Activated T-cell treated with anti-CD3 and anti-CD28 coated beads for 4 hours (primary cell): Measurements from ENCODE around the gene STEAP3.

Experiments used
- DNase-seq: peaks from one replicate; pipeline ENCODE4 v3.0.0-alpha.2; 2020

Gene STEAP3

DNA sequence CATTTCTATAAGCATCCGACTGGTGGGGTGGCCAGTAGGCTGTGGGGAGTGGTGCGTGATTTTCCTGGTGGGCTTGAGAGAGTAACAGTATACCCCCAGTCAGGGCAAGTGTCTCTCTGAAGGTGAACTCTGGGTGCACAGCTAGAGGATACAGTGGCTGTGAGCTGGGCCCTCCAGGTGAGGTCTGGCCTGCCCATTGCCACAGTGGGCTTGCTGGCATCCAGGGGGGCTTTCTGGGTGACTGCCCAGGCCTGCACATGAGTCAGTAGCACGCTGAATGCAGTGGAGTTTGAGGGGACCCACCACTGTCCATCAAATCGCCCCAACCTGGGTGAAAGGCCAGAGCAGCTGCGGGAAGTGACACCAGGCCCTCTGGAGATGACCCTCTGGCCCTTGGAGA, 4.5 kb downstream of the STEAP3 start:
- no peak for DNase-seq

DNA sequence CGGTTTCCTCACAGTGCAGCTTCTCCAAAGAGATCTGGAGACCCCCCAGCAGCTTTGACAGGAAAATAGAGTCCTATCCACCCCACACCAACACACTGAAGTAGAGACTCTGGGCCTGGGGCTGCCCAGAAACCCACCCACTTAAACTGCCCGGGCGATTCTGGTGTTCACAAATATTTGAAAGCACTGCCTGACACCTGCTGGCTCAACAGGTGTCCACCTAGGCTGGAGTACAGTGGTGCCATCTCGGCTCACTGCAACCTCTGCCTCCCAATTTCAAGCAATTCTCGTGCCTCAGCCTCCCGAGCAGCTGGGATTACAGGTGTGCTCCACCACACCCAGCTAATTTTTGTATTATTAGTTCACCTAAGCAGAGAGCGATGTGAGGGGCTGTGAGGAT, 5.3 kb downstream of the STEAP3 start:
- DNase-seq = no peak

DNA sequence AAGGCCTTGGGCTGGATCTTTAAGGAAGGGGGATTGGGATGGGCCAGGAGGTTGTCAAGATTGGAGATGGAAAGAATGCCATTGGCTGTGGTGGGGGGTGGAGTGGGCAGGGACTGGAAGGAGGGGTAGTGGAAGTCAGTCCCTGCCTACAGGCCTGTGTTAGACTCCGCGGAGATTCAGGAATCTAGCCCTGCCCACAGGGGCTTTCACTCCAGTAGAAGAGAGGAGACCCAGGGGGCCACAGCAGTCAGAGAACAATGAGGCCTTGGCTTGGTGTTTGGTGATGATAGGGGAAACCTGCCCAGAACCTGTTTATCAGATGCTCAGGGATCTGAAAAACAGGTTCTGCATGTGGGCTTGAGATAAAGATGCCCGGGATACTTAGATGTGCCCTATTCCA, 6.1 kb downstream of the STEAP3 start:
- no peak for DNase-seq

DNA sequence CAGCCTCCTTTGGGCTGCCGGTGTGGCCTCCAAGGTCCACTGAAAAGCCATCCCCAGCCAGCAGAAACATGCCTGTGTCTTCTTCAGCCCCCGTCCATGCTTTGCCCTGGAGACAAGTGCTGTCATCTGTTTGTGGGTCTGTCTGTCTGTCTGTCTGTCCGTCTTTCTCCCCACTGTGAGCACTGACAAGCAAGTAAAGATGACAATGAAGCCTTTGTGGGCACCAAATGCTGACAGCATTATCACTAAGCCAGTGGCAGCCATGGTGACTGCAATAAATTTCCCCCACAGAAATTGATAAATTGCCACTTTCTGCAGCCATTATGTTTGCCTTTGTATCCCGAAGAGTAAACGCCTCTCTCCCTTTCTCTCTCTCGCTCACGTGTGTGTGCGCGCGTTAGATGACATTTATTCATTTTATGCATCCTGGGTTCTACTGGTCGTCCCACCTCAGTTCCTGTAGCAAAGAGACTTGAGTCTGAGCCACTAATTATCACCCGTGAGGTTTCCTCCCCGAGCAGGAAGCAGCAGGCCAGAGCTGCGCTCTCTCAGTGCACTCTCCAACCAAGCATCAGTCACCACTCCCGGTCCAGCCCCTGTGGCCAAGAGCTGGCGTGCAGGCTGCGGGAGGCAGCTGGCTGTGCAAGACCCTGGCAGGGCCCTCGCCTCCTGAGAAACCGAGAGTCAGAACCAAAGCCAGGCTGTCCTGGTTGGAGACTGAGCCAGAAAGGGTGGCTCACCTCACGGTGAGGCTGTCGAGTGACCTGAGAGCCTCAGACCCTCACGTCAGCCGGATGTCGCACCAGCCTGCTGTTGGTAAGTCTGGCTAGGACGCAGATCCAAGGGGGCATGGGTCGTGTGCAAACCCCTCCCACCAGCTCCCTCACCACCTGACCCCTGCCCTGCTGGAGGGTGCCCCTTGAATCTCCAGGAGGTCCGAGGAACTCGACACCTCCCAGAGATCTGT, 6.9 kb downstream of the STEAP3 start:
- DNase-seq = no peak

DNA sequence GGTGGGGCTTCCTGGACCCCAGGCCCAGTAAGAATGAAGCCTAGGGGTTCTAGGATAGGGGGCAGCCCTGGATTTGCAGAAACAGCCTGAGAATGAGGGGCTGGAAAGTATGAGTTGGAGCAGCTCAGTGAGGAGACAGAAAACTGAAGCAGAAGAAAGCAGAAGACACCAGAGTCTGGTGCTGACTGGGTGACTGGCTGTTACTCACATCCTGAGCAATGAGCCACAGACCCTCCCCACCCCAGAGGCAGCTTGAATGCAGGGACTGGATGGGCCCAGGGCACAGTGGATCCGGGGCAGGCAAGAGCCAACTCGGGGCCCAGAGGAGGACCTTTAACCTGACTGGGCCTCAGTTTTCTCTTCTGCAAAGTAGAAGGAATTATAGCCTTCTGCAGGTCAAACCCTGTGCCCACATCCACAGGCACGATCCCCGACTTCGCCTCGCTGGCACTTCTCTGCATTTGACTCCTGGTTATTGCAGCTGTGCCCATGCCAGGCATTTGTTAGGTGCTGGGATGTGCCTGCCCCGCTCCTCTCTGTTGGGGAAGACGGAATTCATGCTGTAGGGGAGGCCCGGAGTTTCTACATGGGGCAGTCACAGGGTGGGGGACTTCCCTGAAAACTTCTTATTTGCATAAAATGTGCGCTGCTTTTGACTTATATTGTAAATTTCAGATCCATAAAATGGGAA, 8.5 kb downstream of the STEAP3 start:
- DNase-seq = no peak

DNA sequence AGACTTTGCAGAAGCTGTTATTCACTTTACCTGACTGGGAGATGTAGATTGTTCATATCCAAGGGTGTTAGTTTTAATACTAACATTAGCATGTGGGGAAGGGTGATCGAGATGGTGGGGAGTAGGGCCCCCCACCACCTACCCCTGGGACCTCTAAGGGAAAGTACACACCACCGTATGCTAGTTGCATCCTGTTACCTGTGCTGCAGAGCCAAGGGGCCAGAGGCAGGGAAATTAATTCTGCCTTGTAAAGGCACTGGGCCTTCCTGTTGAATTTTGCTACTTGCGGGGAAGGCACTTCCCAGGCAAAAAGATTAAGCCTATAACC, 9.0 kb downstream of the STEAP3 start:
- DNase-seq = no peak

DNA sequence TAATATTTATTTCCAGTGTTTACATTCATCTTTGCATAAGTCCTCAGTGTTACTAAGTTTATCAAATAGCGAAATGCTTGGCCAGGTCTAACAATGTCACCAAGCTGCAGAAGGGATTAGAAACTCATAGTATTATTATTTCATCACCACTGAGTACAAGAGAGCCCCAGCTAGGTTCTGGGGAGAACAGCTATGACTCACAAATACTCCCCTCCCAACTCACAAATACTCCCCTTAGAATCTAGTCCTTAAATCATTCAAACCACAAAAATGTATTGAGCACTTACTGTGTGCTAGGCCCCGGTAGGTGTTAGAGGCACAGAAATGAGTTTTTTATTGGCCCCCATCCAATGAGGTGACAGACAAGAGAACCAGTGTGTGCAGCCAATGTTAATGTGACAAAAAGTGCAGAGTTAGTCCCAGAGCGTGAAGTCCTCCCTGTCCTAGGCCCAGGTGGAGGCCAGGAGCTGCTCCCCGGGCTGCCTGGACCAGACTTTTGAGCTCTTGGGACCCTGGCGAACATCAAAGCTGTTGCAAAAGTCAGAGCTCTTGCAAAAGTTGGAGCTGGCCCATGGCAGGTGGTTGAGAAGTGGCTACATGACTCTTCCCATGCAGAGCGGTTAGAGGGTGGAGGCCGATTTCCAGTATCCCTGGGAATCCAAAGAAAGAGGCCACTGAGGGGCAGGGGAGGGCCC, 9.8 kb downstream of the STEAP3 start:
- no peak for DNase-seq

DNA sequence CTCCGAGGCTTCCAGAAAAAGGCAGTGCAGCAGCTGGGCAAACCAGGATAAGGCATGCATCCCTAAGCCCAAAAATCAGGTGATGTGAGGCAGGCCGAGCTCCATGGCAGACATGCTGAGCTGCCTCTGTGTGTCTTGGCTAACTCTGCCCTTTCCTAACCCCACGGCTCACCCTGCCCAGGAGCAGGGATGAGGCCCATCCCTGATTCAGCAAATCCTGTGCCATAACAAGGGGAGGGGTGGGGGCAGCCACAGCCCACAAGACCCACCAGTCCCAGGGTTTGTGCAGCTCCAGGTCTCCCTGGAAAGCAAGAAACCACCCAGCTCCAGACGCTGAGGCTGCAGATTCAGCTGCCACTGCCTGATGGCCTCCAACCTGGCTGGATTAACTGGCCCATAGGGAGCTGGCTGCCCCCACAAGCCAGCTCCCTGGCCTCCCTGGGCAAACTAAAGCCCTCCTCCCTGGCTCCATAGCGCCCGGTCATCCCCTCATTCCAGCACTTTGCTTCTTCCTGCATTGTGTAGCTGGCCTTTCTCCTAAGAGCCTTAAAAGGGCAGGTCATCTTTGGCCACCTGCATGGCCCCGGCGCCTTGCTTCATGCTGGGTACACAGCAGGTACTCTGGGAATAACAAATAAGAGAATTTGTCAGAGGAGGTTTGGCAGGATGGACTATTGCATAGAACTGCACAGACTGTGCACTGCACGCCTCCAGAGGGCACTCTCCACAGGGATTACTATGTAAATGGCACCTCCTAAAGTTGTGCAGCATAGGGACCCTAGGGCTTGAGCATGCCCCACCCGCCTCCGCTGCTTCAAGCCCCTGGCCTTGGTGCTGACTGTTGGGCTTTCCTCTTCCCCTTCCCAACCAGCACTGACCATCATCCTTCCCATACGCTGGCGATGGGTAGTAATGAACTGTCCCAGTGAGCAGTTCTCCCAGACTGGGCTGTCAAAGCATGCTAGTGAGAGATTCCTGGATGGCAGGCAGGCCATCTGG, 10.7 kb downstream of the STEAP3 start:
- no peak for DNase-seq

DNA sequence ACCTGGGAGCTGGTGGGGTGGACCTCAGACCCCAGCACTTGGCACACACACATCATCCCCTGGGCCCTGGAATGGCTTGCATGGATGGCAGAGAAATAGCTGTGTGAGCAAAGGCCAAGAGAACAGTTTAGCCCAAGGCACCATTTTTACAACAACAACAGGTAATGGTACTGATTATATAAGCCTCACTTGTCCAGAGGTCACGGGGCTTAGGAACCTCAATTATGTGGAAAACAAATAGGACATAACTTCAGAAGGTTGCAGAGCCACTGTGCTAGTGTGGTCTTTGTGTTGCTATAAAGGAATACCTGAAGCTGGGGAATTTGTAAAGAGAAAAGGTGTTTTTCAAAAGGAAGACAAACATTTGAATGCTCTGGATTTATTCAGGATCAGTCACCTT, 13.2 kb downstream of the STEAP3 start:
- no peak for DNase-seq

DNA sequence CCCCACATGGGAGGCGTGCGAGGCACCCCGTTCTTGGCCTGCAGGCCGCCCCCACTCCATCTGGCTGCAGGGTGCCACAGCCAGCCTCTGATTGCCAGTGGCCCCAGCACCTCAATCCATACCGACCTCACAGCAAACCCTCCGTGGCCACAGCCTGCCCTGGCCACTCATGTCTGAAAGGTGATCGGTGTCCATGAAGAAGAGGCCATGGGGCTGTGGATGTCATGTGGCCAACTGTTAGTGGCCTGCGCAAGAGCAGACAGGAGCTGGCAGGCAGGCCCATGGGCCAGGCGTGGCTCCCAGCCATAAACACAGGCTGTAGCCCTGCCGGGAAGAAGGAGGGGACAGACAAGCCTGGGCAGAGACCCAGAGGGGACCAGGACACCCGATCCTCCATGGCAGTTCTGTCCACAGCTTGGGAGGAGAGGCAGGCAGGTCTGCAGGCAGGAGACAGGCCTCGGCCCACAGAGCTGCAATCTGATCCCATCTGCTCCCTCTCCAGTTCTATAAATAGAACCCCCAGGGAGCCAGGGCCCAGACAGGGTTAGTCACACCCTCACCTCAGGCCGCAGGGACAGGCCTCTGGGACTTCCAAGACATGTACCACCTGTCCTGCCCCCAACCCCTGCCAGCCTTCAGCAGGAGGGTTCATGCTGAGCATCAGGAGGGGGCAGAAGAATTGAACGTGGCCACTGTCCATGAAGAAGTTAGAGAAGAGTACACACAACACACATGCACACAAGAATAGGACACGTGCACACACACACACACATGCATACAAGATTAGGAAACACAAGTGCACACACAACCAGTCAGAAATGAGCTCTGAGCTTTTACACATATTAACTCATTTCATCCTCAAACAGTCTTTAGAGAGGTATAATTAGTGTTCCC, 16.9 kb downstream of the STEAP3 start:
- no peak for DNase-seq

DNA sequence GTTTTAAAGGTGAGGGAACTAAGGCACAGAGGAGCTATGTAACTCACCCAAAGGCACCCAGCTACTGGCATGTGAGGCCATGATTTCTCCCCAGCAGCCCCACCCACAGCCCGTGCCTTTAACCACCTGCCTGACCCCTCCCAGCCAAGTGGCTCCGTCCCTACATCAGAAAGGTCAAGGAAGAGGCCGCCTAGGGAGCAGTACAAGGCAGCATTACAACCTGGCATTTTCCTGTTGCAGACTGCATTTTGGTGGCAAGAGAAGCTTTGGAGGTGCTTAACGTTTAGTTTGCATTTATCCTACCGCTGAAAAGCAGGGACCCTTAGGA, 17.5 kb downstream of the STEAP3 start:
- DNase-seq = no peak

DNA sequence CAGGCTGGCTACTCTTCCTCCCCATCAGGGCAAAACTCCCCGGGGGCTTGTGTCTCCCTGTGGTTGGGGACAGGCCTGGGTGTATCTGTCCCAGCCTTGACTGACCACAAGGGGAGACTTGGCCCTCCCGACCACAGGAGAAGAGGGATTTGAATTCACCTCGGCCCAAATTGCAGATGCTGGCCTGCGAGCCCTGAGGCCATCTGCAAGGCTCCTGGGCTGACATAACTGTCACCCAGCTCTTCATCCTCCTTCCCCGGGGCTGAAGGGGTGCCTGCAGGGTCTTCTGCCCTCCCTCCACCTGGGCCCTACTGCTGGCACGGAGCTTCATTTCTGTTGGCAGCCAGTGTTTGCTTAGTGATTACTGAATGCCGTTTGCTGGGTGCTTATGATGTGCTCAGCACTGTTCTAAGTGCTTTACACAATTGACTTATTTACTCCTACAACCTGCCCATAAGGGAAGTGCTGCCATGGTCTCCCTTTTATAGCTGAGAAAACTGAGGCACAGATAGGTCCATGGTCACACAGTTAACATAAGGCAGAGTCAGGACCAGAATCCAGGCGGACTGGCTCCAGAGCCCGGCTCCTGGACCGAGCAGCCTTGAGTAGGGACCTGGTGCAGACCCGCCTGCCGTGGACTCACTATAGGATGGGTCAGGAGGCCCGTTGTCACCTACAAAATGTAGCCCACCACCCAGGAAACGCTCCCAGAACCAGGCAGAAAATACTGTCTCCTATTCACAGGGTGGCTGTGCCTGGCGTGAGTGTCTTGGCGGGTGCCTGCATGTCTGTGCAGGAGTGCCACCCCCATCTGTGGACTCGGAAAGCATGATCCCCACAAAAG, 18.9 kb downstream of the STEAP3 start:
- DNase-seq = no peak

DNA sequence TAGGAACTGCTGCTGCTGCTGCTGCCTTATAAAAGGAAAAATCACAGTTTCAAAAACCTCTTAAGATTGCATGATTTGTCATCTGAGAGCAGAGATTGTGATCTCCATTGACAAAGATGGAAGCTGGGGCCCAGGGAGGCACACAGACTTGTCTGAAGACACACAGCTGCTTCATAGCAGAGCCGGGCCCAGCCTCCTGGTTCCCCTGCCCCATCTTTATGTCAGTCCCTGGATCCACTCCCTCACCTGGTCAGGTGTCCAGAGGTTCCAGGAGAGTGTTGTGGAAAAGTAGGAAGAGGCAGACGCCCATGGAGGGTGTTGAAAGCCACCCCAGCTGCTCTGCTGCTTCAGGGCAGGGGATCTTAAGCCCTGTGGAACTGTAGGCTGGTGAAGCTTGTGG, 20.0 kb downstream of the STEAP3 start:
- DNase-seq = no peak

DNA sequence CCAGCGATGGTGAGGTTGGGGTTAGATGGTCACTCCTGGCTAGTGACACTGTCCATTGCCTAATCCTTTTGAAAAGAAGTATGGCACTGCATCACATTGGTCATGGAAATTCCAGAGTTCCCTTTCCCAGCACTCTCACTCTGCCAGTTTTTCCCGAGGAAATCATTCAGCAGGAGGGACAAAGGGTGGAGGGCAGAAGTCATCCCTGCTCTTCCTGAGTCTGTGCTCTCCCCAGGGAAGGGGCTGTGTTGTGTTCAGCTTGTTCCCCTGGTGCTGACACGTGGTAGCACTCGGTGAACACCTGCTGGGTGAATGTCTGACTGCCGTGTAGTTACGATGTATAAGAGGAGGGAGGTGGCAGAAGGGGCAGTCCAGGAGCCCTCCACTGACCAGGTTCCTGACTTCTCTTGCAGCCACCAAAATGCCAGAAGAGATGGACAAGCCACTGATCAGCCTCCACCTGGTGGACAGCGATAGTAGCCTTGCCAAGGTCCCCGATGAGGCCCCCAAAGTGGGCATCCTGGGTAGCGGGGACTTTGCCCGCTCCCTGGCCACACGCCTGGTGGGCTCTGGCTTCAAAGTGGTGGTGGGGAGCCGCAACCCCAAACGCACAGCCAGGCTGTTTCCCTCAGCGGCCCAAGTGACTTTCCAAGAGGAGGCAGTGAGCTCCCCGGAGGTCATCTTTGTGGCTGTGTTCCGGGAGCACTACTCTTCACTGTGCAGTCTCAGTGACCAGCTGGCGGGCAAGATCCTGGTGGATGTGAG, 21.6 kb downstream of the STEAP3 start:
- no peak for DNase-seq

DNA sequence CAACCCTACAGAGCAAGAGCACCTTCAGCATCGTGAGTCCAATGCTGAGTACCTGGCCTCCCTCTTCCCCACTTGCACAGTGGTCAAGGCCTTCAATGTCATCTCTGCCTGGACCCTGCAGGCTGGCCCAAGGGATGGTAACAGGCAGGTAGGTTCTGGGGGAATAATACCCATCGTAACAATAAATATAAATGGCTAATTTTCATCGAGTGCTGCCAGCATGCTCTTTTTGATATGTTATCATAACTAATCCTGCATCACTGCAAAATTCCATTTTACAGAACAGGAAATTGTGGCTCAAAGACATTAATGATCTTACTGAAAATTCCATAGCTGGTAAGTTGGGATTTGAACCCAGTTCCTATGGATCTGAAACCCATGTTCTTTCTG, 22.2 kb downstream of the STEAP3 start:
- no peak for DNase-seq

DNA sequence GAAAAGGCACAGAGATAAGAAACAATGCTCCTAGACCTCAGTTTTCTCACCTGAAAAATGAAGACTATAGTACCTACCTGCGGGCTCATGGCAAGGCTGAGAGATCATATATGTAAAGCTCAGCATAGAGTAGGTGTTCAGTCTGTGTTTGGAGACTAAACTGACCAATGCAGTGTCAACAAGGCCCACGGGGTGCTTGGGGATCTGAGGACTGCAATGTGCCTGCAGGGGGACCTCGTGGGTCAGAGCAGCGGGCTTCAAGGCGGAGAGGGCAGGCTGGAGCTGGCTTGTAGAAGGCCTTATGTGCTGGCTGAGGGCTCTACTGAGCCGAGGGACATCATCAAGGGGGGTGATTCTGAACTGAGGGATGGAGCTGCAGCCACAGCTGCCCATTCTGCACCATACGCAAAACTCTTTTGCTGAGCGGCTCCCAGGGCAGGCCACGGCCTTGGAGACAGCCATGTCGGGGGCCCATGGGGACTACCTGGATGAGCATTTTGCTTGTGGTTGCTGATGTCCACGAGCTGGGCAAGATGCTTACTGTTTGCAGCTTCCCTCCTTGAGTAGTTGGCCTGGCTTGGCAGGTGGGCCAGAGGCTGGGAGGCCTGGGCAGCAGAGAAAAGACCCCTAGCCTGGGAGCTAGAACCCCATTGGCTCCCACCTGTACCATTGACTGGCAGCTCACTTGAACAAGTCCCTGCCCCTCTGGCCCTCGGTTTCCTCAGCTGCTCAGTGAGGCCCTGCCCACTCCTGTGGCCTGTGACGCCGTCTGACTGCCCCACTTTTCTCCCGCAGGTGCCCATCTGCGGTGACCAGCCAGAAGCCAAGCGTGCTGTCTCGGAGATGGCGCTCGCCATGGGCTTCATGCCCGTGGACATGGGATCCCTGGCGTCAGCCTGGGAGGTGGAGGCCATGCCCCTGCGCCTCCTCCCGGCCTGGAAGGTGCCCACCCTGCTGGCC, 23.5 kb downstream of the STEAP3 start:
- DNase-seq = no peak

DNA sequence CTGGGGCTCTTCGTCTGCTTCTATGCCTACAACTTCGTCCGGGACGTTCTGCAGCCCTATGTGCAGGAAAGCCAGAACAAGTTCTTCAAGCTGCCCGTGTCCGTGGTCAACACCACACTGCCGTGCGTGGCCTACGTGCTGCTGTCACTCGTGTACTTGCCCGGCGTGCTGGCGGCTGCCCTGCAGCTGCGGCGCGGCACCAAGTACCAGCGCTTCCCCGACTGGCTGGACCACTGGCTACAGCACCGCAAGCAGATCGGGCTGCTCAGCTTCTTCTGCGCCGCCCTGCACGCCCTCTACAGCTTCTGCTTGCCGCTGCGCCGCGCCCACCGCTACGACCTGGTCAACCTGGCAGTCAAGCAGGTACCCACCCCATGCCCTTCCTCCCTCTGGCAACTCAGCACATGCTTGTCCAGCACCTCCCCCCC, 24.2 kb downstream of the STEAP3 start:
- DNase-seq = no peak

DNA sequence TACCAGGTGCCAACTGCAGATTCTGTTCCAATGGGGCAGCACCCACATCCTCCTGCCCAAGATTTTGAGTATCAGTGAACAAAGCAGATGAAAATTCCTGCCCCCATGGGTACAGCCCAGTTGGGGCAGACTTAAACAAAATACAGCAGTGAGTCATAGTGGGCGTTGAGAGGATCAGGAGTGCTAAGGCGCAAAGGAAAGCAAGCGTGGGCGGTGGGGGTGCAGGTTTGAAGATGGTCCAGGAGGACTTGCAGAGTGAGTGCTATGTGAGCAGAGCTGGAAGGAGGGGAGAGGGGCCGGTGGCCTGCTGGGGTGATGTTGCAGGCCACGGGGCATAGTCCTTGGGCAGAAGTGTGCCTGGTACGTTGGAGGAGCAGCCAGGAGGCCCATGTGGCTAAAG, 24.7 kb downstream of the STEAP3 start:
- no peak for DNase-seq

DNA sequence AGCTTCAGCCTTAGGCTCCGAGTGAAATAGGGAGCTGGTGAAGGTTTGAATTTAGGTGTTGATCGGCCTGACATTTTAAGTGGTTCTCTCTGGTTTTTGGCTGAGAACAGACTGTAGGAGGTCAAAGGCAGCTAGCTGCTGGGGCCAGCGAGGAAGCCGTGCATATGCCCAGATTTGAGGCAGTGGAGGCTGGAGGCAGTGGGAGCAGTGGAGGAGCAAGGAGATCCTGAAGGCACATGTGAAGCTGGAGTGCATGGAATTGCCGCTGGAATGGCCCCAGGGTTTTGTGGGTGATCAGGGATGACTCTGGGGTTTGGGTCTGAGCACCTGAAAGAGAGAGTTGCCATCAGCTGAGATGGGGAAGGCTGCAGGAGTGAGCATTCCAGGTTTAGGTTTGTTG, 25.1 kb downstream of the STEAP3 start:
- DNase-seq = no peak
